GM19025 (cell line): ENCODE measurements around the gene RPL28.
"Not testable (repeated sequence)": the region's sequence is repeated elsewhere in the genome, so short reads cannot be mapped to it uniquely, and the experiment has no call there.

Experiments
- ATAC-seq: cut with Tn5 transposase; IDR thresholded peaks from one replicate; pipeline ENCODE4 v1.9.1; 2021; ENCODE audit warnings: mild to moderate bottlenecking, low read depth, moderate library complexity; ENCODE audit not compliant: unreplicated experiment

RPL28 gene

GRCh38 chr19:55443045-55443823, 57.5 kb downstream of the RPL28 start, which contains the start of gene SHISA7:
TSS of gene SHISA7 (minus strand) at chr19:55443300. CDS start at chr19:55442863, 437 bp downstream.
- no peak for ATAC-seq

GRCh38 chr19:55443824-55444480, 58.2 kb downstream of the RPL28 start:
- ATAC-seq, result no peak

GRCh38 chr19:55444646-55445045, 58.9 kb downstream of the RPL28 start:
- ATAC-seq, result no peak

- no peak for ATAC-seq
These were observed 60.3 kb downstream of the RPL28 start for GRCh38 chr19:55446060-55446459.

GRCh38 chr19:55447421-55448174, 61.9 kb downstream of the RPL28 start:
- no peak for ATAC-seq

GRCh38 chr19:55448175-55448490, 62.4 kb downstream of the RPL28 start:
- not testable (repeated sequence) for ATAC-seq

- no peak for ATAC-seq
These were observed 63.7 kb downstream of the RPL28 start for GRCh38 chr19:55449469-55449868.

GRCh38 chr19:55451163-55451964, 65.6 kb downstream of the RPL28 start:
- no peak for ATAC-seq

- no peak for ATAC-seq
These were observed 66.4 kb downstream of the RPL28 start for GRCh38 chr19:55451965-55452748.
